Type B pancreatic cell (in vitro differentiated cells): ENCODE results near the gene TBX5. TPM values are rescaled to one million over a fixed set of nuclear protein-coding genes. Genes with fewer than 3 reads are reported as not detected.

Experiments used
- DNase-seq: peaks from one replicate; pipeline ENCODE4 v3.0.0; 2021; ENCODE audit warnings: mixed read lengths; ENCODE audit not compliant: unreplicated experiment; ENCODE audit errors: extremely low spot score
- H3K27ac Mint-ChIP-seq: 2 replicates; pipeline ENCODE4 v1.8.0; 2021; ENCODE audit warnings: mild to moderate bottlenecking, mixed read lengths
- H3K27me3 Mint-ChIP-seq: 2 replicates; pipeline ENCODE4 v1.8.0; 2021; ENCODE audit warnings: mixed read lengths
- H3K36me3 Mint-ChIP-seq: 2 replicates; pipeline ENCODE4 v1.8.0; 2021; ENCODE audit warnings: mixed read lengths
- H3K4me1 Mint-ChIP-seq: one replicate; pipeline ENCODE4 v1.8.0; 2021; ENCODE audit warnings: mixed read lengths; ENCODE audit not compliant: unreplicated experiment
- H3K4me3 Mint-ChIP-seq: 2 replicates; pipeline ENCODE4 v1.8.0; 2021; ENCODE audit warnings: mild to moderate bottlenecking, mixed read lengths
- H3K9me3 Mint-ChIP-seq: 2 replicates; pipeline ENCODE4 v1.8.0; 2021; ENCODE audit warnings: mixed read lengths
- CTCF ChIP-seq: fragments of 200-600 bp; sonication (generic); conservative IDR thresholded peaks from 2 replicates; pipeline ENCODE4 v1.5.0; 2021; ENCODE audit warnings: antibody characterized with exemption, mild to moderate bottlenecking
- total RNA-seq: library from RNA; stranded (reverse); gene quantifications from 2 replicates; pipeline ENCODE4 v1.2.1, GENCODE V29; 2021; ENCODE audit warnings: low replicate concordance

Gene TBX5
- total RNA-seq, 1 donor from 2014 or later, result 10.7 TPM

- no peak for DNase-seq
- no peak for TF ChIP-seq CTCF
Measured at GRCh38 chr12:114443607-114444421, 37.9 kb upstream of the TBX5 start.

GRCh38 chr12:114442578-114442977 lies 36.6 kb upstream of the TBX5 start:
- TF ChIP-seq CTCF, result no peak
- peaks cover 100% of the 10 kb centered on the region for H3K27me3 Mint-ChIP-seq
- H3K4me3 Mint-ChIP-seq, result no peak overlapping the region
- peaks cover 4% of the 10 kb centered on the region for H3K4me1 Mint-ChIP-seq
- H3K27ac Mint-ChIP-seq, result no peak overlapping the region
- H3K9me3 Mint-ChIP-seq, result no peaks in the 10 kb centered on the region
- H3K36me3 Mint-ChIP-seq, result no peaks in the 10 kb centered on the region
- no peak for DNase-seq

More at GRCh38 chr12:114443607-114444421, 37.9 kb upstream of the TBX5 start:
- peaks cover 100% of the 10 kb centered on the region for H3K27me3 Mint-ChIP-seq
- H3K9me3 Mint-ChIP-seq, result no peaks in the 10 kb centered on the region
- no peak overlapping the region for H3K27ac Mint-ChIP-seq
- no peak overlapping the region for H3K4me3 Mint-ChIP-seq
- no peaks in the 10 kb centered on the region for H3K36me3 Mint-ChIP-seq
- peaks cover 4% of the 10 kb centered on the region for H3K4me1 Mint-ChIP-seq

- H3K4me3 Mint-ChIP-seq, result no peak overlapping the region
- H3K27ac Mint-ChIP-seq, result no peak overlapping the region
- no peaks in the 10 kb centered on the region for H3K36me3 Mint-ChIP-seq
- DNase-seq, result no peak
- peaks cover 4% of the 10 kb centered on the region for H3K4me1 Mint-ChIP-seq
- no peaks in the 10 kb centered on the region for H3K9me3 Mint-ChIP-seq
- H3K27me3 Mint-ChIP-seq, result peaks cover 100% of the 10 kb centered on the region
- no peak for TF ChIP-seq CTCF
Measured at GRCh38 chr12:114441545-114441944, 35.6 kb upstream of the TBX5 start.

- peaks cover 100% of the 10 kb centered on the region for H3K27me3 Mint-ChIP-seq
- no peaks in the 10 kb centered on the region for H3K36me3 Mint-ChIP-seq
- no peak for TF ChIP-seq CTCF
- DNase-seq, result no peak
- H3K27ac Mint-ChIP-seq, result no peak overlapping the region
- H3K4me1 Mint-ChIP-seq, result peaks cover 4% of the 10 kb centered on the region
- no peaks in the 10 kb centered on the region for H3K9me3 Mint-ChIP-seq
- H3K4me3 Mint-ChIP-seq, result no peak overlapping the region
Measured at GRCh38 chr12:114441039-114441383, 35.1 kb upstream of the TBX5 start.

GRCh38 chr12:114440270-114441038 lies 34.5 kb upstream of the TBX5 start:
- Mint-ChIP-seq H3K36me3 (no peaks in the 10 kb centered on the region), H3K4me3 (no peak overlapping the region)
- DNase-seq, result no peak

More at GRCh38 chr12:114440270-114441038, 34.5 kb upstream of the TBX5 start:
- H3K4me1 Mint-ChIP-seq, result peaks cover 4% of the 10 kb centered on the region
- H3K27me3 Mint-ChIP-seq, result peaks cover 99% of the 10 kb centered on the region
- no peak overlapping the region for H3K27ac Mint-ChIP-seq
- no peak for TF ChIP-seq CTCF
- H3K9me3 Mint-ChIP-seq, result no peaks in the 10 kb centered on the region
